Measurements from ENCODE around the gene NXPH3.

The NXPH3 gene

DNA sequence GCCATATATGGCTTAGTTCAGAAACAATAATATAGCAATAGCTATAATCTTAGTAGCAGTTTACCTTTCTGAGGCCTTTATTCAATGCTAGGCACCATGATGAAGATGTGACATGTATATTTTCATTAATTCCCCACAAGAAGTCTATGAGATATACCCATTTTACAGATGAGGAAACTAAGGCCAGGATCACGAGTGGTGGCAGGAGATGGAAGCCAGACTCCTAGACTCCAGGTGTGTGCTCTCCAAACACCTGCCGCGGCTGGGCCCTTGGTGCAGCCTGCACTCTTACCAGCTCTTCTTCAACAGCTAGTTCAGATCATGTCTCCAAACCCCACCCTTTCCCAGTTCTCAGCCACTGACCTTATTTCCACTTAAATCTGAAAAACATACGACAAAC is 15.2 kb downstream of the NXPH3 start:
- DNase-seq (ENCODE audit: low read depth, low spot score) = no peak

DNA sequence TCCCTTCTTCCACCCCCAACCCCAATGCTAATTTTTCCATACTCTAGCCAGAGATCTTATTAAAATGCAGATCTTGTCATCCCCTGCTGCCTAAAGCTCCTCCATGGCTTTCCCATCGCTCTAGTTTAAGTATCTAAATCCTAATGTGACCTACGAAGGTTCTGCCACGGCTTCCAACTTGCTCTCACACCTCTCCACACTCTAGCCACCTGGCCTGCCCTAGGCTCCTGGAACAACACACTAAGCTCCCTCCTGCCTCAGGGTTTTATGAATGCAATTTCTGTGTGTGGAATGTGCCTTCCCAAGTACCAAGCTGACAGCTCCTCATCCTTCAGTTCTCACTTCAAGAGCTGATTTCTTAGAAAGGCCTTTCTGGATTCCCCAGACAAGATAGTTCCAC is 16.6 kb downstream of the NXPH3 start:
- DNase-seq (ENCODE audit: low read depth, low spot score) = no peak

DNA sequence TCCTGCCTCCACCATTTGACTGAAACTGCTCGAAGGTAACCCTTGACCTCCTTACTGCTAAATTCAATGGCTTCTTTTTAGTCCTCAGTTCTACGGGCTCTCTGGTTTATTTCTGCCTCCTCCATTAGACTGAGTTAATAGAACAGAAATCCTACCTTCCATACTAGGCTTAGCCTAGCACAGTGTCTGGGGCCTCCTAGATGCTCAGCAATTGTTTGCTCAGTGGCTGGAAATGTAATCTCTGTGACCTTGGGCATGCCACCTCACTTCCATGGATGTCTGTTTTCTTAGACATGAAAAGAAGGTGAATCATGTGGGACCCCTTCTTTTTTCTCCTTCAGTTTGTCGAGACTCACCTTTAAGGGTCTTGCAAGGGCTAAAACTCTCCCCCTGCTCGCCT is 19.7 kb downstream of the NXPH3 start:
- DNase-seq (ENCODE audit: low read depth, low spot score) = no peak

DNA sequence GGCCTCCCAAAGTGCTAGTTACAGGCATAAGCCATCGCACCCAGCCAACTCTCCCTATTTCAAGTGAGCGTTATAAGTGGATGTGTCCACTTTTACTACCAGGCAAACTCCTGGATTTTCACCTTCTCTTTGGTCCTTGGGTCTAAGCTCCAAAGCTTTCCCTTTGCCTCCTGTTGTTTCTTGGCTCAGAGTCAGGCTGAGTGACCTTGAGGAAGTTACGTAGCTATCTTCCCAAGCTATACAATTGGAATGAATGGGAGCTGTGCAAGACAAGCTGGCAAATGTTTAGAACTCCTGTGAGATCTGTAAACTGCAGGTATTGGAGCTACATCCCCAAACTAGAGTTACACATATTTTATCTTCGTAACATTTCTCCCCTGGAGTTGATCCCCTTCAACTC is 20.3 kb downstream of the NXPH3 start:
- DNase-seq (ENCODE audit: low read depth, low spot score) = no peak

DNA sequence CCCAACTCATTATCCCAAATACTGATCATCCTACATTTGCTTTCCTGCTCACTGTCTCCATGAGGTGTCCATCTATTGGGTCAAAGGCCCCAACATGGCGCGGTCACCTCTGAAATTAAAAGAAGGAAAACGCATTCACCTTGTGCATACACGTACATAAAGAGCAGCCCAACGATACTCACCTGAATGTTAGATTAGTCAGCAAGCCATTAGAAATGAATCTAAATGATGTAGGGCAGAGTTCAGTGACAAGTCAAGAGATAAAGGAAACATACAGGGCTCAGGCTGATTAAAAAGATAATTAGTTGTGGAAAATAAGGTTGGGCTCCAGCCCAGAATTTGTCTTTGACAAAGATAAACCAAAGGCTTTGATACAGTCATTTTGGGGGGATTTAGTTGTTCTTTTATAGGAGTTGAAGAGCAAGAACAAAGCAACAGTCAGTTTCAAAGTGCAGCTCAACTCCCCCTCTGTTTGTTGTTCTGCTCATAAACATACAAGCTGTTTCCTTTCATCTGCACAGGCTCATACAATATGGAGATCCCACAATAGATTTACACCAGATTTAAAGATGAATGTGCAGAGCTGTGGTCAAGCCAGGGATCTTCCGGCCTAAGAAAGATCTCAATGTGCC is 21.1 kb downstream of the NXPH3 start:
- DNase-seq (ENCODE audit: low read depth, low spot score) = no peak

DNA sequence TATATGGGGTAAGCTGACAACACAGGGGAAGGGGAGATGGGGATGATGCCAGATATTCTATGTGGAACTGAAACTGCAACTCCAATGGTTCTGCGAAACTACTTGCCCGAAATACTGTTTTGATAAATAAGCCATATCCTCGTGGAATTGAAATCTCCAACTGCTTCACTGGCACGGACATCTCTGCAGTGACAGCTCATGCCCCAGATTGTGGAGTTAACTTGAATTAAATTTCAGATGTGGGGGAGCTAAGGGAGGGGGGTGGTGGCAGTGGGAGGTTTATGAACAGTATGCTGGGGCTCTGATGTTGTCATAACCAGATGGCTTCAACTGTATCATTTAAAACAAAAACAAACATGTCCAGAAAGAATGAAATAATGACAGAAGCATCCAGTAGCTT is 21.8 kb downstream of the NXPH3 start:
- no peak for DNase-seq (ENCODE audit: low read depth, low spot score)

DNA sequence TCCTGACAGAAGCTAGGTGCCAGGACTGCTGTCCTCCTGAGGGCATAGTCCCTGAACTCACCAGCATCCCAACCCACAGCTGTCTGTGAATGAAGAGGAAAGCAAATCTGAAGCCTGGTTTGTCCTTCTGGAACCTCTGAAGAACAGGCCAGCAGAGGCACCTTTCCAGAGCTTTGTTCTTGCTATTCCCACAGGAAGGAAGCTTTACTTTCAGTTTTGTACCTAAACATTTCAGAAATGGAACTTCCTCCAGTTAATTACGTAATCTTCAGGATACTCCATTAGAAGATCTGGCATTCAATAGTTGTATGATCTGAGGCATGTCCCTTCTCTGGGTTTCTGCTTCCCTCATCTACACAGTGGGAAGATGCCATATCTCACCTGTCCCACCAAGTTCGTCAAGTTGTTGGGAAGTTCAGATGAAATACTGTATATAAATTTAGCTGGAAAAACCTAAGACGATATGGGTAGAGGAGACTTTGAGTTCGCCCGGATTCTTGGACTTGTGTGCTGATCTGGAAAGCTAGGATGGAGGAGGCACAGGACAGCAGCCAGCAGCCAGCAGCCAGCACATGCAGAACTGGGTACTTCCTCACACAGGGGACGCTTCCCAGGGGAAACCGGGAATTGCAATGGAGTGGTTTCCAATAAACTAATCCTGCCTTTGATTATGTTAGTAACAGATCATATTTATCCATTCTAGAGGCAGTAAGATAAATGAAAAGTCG is 22.4 kb downstream of the NXPH3 start:
- DNase-seq (ENCODE audit: low read depth, low spot score) = no peak

DNA sequence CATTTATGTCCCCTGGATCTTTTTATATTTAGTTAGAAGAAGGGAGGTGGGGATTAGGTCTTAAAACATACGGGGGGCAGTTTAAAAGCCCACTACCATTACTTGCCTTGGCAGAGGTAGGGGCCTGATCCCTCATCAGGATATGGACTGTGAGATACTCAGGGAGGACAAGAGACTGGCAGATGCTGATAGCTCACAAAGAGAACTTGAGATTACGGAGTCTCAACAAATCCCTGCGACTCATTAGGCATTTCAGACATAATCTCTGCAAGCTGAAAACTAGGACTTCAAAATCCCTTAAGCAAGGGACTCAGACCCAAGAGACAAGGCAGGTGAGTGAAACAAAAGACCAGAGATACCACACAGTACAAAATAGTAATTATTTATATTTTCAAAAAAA is 23.2 kb downstream of the NXPH3 start:
- no peak for DNase-seq (ENCODE audit: low read depth, low spot score)

DNA sequence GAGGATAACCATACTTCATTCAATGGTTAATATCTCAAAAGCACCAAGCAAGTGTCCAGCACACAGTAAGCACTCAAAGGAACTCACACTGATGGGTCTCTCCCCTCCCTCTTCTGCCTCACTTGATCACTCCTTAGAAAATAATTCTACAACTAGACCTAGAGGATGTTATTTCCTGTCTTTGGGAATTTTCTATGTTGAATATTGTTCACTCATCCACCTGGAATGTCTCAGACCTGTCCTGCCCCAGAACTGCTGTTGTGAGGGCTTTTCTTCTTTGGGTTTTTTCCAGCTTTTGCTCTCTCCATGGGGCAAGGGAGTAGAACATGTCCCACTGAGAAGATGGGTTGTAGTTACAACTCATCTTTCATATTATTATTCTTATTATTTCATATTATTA is 25.3 kb downstream of the NXPH3 start:
- no peak for DNase-seq (ENCODE audit: low read depth, low spot score)

DNA sequence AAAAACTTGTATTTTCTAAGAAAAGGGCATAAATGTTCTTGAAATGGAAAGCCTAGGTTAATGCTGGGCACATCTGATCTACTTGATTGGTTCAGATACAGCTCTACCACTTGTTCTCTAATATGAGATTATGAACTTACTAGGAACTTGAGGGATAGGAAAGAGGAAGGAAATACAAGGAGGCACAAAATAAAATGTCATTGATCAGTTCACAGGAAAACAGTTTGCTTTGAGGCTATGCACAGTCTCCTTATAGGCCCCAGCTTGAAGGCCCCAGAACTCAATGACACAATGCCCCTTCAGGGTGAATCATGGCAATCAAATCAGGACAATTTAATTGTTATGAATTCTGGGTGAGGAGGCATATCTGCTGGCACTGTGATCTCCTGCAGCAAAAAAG is 27.1 kb downstream of the NXPH3 start:
- DNase-seq (ENCODE audit: low read depth, low spot score) = no peak

DNA sequence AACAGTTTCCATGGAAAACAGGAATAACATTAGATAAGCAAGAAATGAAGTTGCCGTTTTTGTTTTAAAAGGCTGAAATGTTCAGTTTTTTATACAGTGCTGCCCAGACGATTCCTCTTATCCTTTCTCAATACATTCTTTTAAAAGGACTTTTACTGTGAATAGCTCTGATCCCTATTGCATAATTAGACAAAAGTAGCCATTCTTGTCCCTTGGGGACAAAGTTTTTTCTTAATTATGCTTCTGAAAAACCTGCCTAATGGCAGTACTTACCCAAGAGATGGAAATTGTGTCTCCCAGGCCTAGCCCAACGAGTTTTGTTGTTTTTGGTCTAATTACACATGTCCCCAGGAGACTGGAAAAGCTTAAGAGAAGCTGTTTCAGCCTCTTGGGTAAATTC is 27.6 kb downstream of the NXPH3 start:
- no peak for DNase-seq (ENCODE audit: low read depth, low spot score)

DNA sequence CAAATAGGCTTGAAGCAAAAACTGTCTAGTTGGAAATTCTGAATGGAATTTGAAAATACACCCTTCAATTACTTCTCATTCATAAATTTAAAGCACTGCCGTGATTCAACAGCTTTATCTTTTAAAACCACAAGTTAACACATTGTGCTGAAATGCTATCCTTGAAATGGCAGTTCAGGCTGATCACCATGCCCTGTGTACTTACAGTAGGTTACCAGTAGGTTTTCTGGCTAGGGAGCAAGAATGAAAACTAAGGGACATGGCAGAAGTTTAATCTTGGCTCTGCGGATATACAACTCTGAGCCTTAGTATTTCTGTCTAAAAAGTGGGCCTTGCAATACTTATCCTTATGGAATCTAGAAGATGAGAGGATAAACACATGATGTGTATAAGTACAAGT is 28.0 kb downstream of the NXPH3 start:
- DNase-seq (ENCODE audit: low read depth, low spot score) = no peak

DNA sequence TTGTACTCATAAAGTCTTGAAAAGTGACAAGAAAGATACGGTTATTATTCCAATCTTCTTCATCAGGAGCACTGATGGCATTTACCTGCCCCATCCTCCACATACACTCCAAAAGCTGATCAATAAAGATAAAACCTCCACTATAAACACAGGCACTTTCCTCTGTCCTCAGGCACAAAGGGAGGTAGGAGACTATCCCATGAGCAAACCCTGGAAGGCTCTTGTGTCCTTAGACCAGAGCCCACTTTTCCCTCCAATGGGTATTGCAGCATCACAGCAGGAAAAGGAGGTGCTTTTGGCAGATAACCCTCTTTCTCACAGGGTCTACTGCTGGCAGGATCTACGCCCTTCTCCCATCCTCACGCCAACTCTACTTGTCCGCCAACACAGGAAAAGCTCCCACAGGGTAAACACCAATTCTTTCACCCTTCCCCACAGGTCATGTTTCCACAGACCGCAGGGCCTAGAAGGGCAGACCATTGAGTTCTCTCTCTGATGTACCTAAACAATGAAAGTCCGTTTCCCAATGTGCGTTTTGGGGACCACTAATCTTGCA is 28.7 kb downstream of the NXPH3 start:
- no peak for DNase-seq (ENCODE audit: low read depth, low spot score)

DNA sequence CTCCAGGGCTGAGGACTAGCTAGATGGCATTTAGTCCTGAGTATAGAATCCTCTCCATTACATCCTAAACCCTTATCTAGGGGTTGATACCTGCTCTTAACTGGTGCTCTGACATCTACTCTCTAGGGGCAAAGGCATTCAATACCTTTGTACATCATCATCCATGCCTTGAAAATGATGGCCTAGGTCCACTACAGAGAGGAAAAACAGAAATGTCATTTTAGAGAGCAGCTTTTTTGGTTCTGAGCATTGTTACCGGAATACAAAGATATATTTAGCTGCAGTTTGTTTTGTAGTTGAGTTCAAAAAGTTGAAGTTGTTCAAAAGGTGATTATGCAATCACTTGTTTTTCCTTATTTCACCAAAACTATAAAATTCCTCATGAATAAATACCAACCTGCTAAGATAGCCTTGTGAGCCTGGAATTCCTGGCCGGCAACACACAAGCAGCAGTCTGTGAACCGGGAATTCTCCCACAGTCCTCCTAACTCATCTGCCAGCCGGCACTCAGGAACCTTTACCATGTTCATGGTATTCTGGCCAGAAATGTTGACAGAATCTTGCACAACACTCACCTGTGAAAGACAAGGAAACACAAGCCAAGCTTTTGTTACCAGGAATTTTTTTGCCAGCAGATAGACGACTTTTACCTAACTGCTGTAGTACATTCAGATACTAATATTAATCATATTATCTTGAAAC is 35.4 kb downstream of the NXPH3 start:
- DNase-seq (ENCODE audit: low read depth, low spot score) = no peak

DNA sequence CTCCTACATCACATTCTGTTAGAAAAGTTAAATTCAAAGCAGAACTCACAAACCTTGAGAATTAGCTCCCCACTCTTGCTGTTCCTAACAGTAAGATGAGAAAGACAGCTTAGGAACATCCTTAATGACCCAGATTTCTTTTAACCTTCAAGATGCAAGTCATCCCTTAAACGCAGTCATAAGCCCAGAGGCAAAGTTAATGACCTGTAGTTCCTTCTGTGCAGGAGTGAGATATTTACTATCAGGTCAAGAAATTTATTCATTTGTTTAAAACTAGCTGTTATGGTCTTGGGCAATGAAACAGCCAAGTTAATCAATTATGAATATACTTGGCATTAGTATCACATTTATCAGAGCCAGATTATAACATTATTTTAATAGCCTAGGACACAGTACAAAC is 37.1 kb downstream of the NXPH3 start:
- DNase-seq (ENCODE audit: low read depth, low spot score) = no peak

DNA sequence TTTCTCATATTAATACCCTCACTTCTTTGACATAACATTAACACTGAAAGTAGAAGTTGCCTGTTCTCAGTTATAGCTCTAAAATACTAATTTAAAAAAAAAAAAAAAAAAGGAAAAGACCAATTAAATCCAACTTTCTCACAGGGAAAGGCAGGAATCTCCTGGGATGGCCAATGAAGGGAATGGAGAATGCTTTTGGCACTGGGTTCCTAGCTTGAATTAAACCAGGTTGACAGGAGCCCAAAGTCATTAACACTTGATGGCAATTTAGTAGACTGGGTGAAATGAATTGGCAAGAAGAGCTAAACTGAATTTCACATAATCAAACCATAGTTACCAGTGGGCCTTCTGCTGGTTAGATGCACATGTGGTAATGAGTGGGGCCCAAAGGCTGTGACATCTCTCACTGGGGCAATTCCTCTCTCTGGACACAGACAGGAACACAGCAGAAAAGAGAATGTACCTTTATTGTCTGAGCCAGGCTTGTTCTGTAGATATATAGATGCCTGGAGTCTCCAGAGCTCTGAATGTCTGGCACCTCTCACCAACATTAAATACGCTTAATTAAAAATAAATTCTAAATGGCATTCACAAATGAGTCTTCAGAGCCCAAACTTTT is 37.6 kb downstream of the NXPH3 start:
- no peak for DNase-seq (ENCODE audit: low read depth, low spot score)

DNA sequence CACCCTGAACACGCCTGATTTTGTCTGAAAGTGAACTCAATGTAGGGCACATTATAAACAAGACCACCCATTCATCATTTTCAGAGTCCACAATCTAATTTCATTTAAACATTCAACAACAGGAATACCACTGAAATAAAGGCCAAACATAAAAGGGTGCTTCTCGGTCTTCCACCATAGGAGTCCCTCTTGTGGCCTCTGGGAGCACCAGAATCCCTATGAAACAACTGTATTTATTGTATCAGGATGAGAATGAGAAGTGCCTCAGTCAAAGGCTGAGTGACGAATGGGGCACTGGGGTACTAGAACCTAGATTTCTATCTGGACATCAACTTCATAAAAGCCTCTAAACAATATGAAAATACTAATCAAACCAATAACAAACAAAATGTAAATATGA is 40.4 kb downstream of the NXPH3 start:
- DNase-seq (ENCODE audit: low read depth, low spot score) = no peak

DNA sequence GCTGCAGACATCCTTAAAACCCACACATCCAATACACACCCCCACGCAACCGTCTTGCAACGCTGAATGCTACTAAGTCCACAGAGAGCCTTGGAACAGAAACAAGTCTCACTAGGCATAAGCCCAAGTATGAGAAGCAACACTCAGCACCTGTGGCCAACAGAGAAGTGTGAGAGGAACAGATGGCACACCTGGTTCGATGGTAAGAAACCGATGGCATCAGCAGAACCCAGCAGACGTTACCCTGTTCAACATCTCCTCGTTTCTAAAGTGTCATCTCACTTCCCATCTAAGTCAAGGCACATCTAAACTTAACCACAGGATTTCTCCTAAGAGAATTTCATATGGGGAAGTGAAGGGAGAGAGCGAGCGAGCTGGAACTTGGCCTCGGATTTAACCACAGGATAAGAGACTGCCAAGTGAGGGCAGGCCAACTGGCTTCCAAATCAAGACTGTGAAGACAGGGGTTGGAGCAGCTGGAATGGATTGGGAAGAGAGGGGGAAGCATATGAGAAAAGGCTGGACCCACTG is 41.0 kb downstream of the NXPH3 start:
- no peak for DNase-seq (ENCODE audit: low read depth, low spot score)

DNA sequence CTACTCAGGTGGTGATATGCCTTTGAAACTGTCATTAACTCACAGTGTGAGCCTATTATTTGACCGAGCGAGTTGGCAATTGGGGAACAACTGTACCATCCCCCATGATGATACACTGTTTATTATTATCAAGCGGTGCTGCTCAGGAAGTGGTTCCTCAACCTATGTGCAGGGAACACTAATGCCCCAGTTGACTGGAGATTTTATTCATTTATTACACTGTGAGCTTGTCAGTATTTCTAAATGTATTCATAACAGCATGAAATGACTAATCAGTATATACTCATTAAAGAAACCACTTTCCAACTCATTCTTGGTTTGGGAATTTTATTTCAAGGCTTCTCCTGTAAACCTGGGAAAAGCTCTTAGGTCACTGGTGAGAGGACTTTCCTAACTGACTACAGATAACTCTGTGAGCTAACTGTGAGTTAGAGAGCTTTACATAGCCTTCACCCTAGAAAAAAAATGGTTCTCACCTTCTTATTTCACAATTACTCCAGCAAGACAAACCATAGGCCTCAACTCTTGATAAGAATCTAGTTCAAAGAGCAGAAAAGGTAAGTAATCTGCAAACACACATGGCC is 42.4 kb downstream of the NXPH3 start:
- no peak for DNase-seq (ENCODE audit: low read depth, low spot score)

DNA sequence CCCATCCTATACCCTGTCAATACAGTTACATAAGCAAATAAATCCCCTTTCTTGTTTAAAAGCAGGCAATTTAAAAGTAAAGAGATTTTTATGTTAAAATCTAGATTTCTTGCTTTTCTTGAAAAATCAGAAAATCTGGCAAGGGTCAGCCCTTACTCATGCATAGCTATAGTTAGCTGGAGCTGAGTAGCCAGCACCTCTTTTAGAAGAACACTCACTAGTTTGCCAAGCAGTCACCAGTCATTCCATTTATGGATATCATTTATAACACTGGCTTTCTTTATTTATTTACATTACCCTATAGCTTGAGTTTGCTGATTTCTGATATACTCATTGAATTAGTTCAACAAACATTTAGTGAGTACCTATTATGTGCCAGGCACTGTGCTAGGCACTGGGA is 45.7 kb downstream of the NXPH3 start:
- no peak for DNase-seq (ENCODE audit: low read depth, low spot score)

DNA sequence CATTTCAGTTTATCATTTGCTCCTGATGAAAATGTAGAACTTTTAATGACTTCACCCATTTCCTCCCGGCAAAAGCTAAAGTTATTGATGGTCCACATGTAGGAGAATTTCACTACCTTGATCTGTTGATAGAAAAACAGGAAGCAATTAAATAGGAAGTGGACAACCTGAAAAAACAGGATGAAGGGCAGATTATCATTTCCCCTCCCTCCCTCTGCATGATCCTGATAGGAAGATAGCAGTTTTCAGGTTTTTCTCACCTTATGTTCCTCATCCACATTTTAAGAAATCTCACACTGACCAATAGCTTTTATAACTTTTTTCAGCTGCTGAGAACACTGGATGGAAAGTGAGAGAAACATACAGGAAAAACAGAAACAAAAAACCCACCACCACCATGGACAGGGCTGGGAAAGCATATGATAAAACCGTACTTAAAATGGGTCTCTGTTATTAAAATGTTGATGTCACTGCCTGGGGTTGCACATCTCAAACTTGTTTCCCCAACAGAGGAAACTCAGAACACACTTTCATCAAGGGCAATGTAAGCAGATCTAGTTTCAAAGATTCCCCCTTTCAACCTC is 46.4 kb downstream of the NXPH3 start:
- DNase-seq (ENCODE audit: low read depth, low spot score) = no peak

All from brain pericyte (primary cell).